ENCODE data around the gene PLEKHF1. TPM values are rescaled to one million over a fixed set of nuclear protein-coding genes. Genes with fewer than 3 reads are reported as not detected.
A peak's percentile ranks its signal among the peaks of the same experiment; 100 is the strongest.

PLEKHF1 gene
- total and polyA plus RNA-seq, 2 of the 8 experiments (the other 6 are each of a cell fraction or from before 2014, with no cell fraction given): 11.1 to 18.4 TPM

GRCh38 chr19:29714953-29715700, 49.9 kb downstream of the PLEKHF1 start, which contains the start of gene C19orf12 (continued):
- TF ChIP-seq CHD7 (IDR thresholded peaks at IDR 0.05; ENCODE audit: insufficient replicate concordance, low read length) (no peak), RNF2 (IDR thresholded peaks at IDR 0.05; ENCODE audit: borderline replicate concordance, low read depth, low read length, missing control alignments, poor library complexity, severe bottlenecking) (no peak), SUZ12 (IDR thresholded peaks at IDR 0.05; ENCODE audit: low read length) (no peak), KDM4A (IDR thresholded peaks at IDR 0.05; ENCODE audit: low read depth, low read length, severe bottlenecking) (peak; percentile 80), RBBP5 (IDR thresholded peaks at IDR 0.05; ENCODE audit: borderline replicate concordance, low read depth, low read length) (no peak)
- TF ChIP-seq, protein P1, sequence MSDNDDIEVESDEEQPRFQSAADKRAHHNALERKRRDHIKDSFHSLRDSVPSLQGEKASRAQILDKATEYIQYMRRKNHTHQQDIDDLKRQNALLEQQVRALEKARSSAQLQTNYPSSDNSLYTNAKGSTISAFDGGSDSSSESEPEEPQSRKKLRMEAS (IDR thresholded peaks at IDR 0.05): no peak; the same call in 1 of the 2 replicates

Measured in H1 (cell line).